Activated CD8-positive, alpha-beta memory T cell treated with anti-CD3 and anti-CD28 coated beads, Interleukin-2, amount 50 U/mL, for 1 hour (primary cell): Measurements from ENCODE around the gene ZNF202.

Experiments
- DNase-seq: peaks from one replicate; pipeline ENCODE4 v3.0.0-alpha.2; 2020; ENCODE audit errors: extremely low read depth

ZNF202 gene

DNA sequence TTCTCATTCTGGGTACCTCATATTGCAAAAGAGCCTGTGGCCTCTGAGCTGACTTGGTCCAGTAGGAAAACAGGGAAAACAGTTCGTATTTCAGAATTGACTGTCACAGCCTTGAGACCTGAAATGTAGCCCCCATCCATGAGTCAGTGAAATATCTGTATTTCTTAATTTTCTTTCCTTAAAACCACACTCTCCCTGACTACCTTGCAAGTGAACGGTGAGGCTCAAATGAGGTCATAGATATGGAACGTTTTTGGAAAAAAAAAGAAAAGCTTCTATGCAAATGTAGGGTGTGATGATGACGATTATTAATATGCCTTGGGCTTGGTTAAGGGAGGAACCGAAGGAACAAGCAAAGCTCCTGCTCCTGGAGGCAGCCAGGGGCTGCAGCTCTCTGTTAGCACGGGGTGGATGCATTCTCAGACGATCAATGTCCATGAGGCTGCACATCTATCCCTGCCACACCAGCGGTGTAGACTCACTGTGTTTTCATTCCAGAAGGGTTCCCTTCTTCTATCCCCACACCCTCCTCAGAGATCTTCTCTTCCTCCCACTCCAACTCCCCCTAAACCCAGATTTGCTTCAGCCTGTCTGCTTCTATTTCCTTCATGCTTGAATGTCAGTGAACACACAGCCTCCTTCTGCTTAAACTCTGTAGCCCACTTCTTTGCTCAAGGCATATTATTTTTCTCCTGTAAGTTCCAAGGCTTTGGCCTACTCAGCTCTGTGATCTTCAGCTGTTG, 57.9 kb downstream of the ZNF202 start:
- DNase-seq = no peak

DNA sequence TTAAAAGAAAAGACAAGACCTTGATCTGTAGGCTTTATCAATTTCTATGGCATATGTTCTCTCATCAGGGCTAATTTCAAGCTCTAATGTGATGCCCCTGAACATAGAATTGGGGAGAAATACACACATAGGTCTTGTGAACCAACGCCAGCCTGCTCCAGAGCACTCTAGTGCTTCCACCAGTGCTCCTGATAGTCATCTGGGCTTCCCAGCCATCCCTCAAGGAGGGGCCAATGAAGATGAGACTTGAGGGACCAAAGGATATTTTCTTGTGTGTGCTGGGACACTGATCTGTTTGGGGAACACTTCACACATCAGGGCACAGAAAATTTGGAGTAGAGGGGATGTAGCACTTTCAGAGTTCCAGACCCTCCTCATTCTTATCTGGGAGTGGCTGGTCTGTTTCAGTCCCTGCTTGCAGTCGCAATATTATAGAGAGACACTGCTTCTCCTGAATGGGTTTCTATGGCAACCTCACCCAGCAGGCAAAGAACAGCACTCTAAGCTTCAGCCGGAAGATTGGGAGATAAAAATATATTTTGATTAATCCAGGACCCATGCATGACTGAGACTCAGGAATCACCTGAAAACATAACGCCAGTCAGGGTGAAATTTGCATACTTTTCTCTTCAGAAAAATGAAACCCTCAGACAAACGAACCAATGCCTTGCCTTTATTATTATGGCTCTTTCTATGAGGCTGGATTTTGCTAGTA, 58.6 kb downstream of the ZNF202 start:
- no peak for DNase-seq

DNA sequence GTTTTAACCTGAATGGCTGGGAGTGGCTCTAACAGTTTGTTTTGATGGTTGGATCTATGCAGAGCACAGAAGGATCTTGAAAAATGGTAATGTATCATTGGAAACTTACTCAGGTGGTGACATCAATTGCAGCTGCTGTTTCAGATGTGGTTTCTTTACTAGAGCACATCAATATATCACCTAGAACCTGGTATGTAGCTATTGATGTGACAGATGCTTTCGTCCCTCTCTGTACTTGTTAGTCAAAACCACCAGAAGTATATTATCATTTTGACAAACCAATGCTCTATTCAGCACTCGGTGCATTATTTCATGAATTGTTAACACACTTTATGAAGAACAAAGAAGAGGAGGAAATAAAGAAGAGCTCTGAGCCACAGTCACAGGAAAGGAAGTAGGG, 60.4 kb downstream of the ZNF202 start:
- no peak for DNase-seq

DNA sequence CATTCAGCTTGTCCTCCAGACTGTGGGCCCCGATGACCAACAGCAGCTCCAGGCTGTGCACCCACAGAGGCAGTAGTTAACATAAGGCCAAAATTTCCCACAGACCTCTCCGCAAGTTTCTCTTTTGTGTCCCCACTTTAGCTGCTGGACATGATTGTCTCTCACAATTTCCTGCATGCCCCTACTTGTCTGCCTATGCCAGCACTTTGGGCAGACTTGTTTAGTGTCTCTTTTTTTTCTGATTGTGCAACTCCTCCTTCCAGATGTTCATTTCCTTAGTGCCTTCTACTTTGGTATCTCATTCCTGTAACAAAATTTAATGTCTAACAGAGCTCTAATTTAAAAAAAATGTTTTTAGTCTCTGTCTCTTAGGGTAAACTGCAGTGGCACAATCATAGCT, 63.2 kb downstream of the ZNF202 start:
- DNase-seq = no peak

DNA sequence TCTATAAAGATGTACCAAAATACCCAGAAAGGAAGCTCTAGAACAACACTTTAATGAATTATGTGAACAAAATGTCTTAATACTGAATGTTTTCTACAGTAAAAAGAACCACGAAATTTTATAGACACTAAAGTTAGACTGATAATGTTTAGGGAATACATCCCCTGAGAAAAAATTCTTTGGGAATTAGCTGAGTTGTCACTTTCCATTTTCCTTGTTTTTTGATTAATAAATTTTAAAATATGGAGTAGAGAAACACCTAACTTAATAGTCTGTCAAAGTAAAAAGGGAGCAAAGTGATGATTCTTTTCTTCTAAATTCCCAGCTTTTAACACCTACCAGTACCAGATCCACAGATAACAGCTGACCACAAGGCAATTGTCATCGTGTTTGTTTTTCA, 64.0 kb downstream of the ZNF202 start:
- DNase-seq = no peak

DNA sequence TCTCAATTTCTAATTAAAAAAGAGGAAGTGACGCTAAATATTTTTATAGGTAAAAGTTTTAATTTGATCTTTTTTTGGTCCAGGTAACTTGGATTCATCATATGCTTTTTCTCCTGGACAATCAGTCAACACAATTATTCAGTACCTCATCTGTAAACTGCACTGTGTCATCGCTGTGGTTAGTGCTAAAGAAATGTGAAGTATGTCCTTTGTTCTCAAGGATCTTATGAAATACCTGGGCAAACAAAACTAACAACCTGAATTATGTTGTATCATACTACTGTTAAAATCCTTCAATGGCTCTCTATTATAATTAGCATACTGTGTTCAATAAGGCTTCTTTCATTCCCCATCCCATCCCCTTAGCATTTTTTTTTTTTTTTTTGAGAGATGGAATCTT, 67.2 kb downstream of the ZNF202 start:
- DNase-seq = no peak
